GM19324 (cell line): ENCODE data around the gene PLA2G4B.

Experiments used
- ATAC-seq: cut with Tn5 transposase; IDR thresholded peaks from one replicate; pipeline ENCODE4 v1.9.1; 2021; ENCODE audit warnings: mild to moderate bottlenecking, moderate library complexity; ENCODE audit not compliant: unreplicated experiment, low FRiP score

Gene PLA2G4B

GRCh38 chr15:41883484-41883825 lies 44.8 kb downstream of the PLA2G4B start:
- ATAC-seq = no peak

GRCh38 chr15:41884458-41884857 lies 45.8 kb downstream of the PLA2G4B start:
- no peak for ATAC-seq

DNA sequence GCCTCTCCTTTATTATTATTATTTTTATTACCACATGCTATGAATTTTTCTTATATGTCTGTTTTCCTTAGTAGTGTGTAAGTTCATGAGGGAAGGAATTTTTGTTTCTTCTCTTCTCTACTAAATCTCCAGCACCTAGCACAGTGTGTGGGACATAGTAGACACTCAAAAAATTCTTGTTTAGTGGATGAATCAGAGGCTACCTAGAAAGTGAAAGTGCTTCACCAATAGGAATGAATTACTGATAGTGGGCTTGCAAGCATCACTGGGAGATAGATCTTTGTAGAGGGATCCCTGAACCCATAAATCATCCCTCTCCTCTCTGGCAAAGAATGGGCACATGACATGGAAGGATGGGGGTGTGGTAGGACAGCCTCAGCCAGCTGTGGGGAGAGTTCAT lies 46.7 kb downstream of the PLA2G4B start:
- no peak for ATAC-seq

DNA sequence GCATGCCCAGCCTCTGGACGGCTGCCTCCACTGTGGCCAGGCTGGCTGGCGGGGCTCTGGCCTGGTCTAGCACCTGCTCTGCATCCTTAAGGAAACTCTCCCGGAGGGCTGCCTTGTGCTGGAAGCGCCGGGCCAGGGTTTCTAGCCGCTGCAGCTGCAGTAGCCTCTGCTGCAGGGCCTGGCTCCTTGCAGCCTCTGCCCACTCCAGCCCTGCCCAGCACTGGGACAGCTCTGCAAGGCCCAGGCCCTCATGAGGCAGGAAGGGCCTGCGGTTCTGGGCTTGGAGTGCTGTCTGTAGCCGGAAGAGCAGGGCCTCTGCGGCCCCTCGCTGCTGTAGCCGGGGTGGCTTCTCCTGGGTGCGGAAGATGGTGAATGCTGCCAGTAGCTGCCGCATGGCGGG lies 47.2 kb downstream of the PLA2G4B start:
- ATAC-seq = no peak

DNA sequence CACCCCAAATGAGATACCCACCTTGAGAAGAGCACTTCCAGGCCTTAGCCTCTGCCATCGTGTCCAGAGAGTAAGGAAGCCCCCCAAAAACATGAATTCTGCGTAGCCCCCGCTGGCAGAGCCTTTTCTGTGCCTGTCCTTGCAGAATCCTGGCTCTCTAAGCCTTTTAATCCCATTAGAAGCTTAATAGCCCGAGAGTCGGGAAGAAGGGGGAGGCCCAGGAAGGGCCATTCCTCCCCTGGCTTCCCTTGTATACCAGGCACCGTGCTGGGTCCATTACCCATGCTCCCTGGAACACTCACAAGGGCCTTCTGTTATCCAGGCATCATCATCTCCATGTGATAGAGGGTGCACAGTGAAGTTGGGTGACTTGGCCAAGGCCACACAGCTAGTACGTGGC lies 48.1 kb downstream of the PLA2G4B start:
- no peak for ATAC-seq

GRCh38 chr15:41887161-41887560 lies 48.5 kb downstream of the PLA2G4B start:
- ATAC-seq = no peak

DNA sequence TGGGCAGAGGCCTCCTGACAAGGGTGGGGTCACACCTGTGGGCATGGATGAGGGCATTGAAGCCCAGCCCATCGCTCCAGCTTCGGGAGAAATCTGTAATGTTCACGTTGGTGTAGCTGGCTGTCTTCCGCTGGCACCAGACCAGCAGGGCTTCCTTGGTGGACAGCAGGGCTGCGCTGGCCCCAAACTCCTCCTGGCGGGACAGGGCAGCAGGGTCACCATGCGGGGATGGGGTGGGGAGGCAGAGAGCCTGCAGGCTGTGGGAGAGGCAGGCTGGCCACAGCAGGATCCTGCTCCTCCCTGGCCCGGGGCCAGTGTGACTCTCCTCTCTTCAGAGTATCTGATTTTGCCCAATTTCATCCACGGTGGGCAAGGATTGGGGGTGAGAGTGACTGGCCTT lies 49.2 kb downstream of the PLA2G4B start:
- no peak for ATAC-seq

DNA sequence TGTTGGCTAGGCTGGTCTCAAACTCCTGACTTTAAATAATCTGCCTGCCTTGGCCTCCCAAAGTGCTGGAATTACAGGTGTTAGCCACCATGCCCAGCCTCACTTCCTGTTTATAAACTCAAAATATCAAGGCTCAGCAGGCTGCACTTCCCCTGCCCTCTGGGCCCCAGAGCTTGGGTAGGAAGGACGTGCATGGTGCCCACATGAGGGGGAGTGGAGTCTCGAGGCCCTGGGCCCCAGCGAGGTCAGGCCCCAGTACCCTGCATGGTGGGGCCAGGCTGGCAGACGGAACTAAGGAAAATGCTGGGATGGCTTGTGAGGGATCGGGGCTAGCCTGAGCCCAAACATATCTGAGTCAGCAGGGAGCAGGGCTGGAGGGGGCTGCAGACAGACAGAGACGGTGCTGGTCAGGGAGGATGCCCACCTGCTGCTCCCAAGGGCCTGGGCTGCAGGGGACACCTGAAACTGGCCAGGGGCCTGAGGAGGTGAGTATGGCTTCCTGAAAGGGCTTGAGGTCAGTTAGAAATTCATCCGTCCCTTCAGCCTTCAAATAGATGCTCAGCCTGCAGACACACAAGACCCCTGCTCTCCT lies 50.1 kb downstream of the PLA2G4B start:
- no peak for ATAC-seq

DNA sequence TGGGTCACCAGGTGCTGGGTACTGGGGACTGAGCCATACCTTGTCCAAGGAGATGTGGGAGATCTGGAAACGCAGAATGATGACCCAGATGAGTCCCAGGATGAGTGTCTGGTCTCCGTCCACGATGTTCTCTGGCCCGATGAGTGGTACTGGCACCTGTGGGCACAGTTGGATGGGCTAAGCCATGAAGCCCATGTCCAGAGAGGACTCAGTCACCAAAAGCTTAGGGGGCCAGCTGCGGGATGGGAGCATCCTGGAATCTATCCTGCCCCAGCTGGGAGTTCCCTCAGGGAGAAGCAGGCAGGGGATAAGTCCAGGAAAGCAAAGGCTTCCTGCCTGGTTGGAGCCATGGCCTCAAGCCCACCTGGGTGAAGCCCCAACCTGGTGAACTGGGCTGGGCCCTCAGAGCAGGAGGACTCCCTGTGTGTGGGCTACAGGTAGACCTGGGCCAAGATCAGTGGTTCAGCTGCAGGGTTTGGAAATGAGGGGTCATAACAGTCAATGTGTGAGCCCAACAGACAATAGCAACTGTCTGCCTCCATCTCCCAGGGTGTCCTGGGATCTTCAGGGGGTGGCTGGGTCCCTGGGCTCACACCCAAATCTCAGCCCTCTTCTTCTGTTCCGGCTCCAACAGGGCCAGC lies 51.5 kb downstream of the PLA2G4B start:
- no peak for ATAC-seq

GRCh38 chr15:41891226-41891625 lies 52.6 kb downstream of the PLA2G4B start:
- ATAC-seq = no peak

DNA sequence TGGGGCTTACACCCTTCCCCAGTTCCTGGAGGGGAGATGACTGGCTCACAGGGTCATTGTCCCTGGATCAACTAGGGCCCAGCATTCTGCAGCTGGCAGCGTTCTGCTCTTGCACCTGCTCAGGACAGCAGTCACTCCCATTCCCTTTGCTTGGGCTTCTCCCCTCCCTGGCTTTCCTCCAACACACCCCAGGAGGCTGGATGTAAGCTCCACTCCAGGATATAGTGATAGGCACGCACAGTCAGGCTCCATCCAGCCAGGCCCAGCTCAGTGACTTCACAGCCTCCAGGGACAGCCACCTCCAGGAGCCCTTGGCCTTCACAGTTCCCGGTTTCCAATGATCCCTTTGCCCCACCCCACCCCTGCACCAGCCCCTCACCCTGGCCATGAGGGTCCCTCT lies 53.3 kb downstream of the PLA2G4B start:
- no peak for ATAC-seq

DNA sequence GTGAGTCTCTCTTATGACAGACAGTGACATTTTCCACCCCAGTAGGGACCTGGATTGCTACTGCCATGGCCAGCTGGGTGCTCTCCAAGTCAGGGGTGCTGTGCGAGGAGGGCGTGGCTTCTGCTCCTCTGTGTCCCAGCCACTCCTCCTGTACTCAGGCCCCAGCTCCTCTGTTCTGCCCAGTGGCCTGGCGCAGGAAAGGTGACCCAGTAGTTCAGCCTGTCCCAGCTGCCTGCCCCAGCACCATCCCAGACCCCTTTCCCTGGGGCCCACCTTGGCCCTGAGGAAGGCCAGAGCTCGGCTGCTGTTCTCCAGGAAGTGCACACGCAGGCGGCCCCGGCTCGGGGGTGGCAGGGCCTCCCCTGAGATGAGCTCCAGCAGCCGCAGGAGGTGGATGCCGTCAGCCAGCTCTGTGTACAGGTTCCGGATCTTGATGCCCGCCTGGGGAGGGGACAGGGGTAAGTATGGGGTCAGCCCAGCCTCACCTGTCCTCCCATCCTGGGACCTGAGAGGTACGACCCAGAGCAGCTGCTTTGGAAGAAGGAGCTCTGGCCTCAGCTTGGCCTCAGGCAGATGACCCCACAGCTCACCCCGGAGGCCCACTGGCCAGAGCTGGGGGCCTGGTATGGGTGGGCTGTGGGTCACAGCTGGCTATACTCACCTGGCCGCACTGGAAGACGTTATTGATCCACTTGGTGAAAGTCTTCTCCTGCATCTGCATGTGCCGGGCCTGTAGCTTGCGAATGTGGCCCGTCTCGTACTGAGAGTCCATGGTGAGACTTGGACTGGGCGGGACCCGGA lies 54.2 kb downstream of the PLA2G4B start:
- no peak for ATAC-seq

DNA sequence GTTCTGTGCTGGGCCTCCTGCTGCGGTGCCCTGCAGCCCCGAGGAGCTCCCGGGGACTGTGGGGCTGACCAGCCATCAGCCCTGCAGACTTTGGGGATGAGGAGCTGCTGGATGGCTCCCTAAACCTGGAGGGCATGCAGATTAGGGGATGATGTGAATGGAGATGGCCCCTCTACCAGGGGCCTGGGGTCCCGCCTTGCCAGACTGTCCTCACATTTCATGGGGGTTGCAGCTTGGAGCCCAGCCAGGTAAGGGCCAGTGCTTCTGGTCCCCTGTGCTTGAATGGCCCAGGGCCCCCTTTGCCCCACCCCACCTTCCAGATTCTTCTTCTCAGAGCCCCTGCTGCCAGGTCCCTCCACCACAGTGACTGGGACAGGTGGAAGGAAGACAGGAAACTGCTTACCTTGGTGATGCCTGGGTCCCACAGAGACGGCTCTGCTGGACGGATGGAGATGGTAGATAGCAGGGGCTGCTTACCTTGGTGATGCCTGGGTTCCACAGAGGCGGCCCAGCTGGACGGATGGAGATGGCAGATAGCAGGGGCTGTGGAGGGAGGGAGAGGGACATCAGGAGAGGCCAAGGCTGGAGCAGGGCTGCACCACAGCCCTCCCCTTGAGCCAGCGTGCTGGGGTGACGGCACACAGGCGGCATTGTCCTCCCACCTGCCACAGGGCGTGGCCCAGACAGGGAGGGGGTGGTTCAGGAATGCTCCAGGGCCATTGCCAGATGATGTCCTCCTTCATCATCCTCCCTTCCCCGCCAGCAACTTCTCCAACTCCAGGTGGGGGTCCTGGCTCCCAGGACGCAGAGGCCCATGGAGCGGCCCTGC lies 55.0 kb downstream of the PLA2G4B start, which contains the start of gene SPTBN5:
TSS of gene SPTBN5 (minus strand) at position 632 of the 829 bp plus-strand sequence. CDS start at position 76, 556 bp downstream.
- ATAC-seq = no peak

DNA sequence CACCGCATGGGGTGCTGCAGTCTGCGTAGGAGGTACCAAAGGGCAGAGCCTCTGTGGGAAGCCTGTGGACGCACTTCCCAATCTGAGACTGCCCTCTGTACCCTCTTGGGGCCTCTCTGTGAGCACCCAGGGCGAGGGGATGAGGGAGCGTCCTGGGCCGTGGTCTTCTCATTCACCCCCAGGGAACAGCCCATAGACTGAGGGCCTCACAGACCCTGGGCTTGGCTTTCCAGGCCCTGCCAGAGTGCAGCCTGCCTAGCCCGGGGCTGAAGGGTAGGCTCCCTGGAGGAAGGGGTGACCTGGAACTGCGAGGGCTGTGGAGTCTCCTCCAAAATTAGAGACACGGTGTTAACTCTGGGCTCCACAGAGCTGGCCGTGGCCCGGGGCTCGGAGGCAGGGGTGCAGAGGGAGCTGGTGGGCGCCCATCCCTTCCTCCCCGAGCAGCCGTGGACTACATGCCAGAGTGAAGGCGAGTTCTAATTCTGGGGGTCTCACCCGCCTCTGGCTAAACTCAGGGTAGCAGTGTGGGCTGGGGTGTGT lies 55.7 kb downstream of the PLA2G4B start:
- no peak for ATAC-seq

DNA sequence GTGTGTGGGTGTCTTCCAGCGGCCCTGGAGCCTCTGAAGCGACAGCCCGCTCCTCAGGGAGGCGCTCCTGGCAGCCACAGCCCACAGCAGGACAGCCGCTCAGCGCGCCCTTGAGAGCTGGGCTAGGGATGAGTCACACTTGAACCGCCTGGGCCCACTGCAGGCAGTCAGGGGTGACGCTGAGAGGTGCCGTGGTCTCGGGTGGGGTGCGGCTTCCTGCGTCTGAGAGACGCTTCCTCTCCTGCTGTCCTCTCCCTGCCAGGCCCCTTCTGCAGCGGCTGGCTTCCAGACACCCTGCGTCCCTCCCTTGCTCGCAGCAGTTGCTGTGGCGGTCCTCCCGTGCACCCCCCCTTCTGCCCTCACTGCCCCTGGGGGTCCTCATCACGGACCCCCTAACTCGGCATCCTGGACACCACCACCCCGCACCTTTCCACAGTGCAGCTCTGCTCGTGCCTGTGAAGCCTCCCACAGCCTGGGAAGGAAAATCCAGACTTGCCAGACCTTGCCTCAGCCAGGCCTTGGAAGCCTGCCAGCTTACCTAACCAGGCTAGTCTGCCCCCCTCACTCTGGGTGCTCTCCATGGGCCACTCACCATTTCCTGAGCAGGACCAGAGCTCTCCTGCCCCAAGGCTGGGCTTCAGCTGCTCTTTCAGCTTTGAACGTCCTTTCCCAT lies 56.3 kb downstream of the PLA2G4B start:
- ATAC-seq = peak; percentile 63

DNA sequence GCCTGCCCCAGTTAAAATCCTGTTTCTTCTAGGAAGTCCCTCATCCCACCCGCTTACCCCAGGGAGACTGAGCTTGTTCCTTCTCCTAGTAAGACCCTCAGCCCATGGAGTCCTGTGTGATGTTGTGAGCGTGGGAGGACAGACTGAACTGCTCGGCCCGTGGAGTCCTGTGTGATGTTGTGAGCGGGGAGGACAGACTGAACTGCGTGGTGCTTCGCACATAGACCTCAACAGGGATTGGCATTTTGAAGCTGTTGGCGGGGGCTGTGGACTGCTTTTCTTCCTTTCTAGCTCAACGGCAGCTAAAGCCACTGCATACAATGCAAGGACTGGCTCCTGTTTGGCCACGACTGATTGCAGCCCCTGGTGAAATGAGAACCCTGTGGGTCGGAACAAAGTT lies 56.8 kb downstream of the PLA2G4B start:
- no peak for ATAC-seq

GRCh38 chr15:41895957-41896356 lies 57.3 kb downstream of the PLA2G4B start:
- ATAC-seq = no peak

GRCh38 chr15:41896566-41896965 lies 57.9 kb downstream of the PLA2G4B start:
- ATAC-seq = no peak

GRCh38 chr15:41897363-41897799 lies 58.7 kb downstream of the PLA2G4B start:
- ATAC-seq = no peak
